Activated T-cell treated with anti-CD3 and anti-CD28 coated beads, Interleukin-2, amount 50 U/mL, for 4 hours (primary cell): Measurements from ENCODE around the gene GZF1. TPM values are rescaled to one million over a fixed set of nuclear protein-coding genes. Genes with fewer than 3 reads are reported as not detected.

Source experiments
- ATAC-seq, 2 donors: fragments of 200-7000 bp; cut with Tn5 transposase; one replicate each; pipeline ENCODE4 v1.10.0; 2021
- DNase-seq: peaks from one replicate; pipeline ENCODE4 v3.0.0-alpha.2; 2020
- H3K27me3 Mint-ChIP-seq: one replicate; pipeline ENCODE4 v1.8.0; 2021; ENCODE audit warnings: low read depth, mixed read lengths
- H3K36me3 Mint-ChIP-seq: one replicate; pipeline ENCODE4 v1.8.0; 2022; ENCODE audit warnings: mixed read lengths; ENCODE audit not compliant: insufficient read depth
- H3K4me1 Mint-ChIP-seq: one replicate; pipeline ENCODE4 v1.8.0; 2021; ENCODE audit warnings: low read depth, mixed read lengths
- H3K4me3 Mint-ChIP-seq: one replicate; pipeline ENCODE4 v1.8.0; 2021; ENCODE audit warnings: mild to moderate bottlenecking, moderate library complexity, mixed read lengths
- H3K9me3 Mint-ChIP-seq: one replicate; pipeline ENCODE4 v1.8.0; 2021; ENCODE audit warnings: mixed read lengths
- total RNA-seq, 3 donors: library from RNA; stranded (reverse); gene quantifications; one replicate each; pipeline ENCODE4 v1.2.1, GENCODE V29; 2021

Gene GZF1
- total RNA-seq, 3 donors from 2014 or later = 8.5 to 10.3 (median 10.2) TPM

GRCh38 chr20:23370274-23370673 is 8.3 kb downstream of the GZF1 start:
- peaks cover 28% of the 10 kb centered on the region for H3K36me3 Mint-ChIP-seq
- no peaks in the 10 kb centered on the region for H3K9me3 Mint-ChIP-seq
- ATAC-seq (no peak), DNase-seq (no peak)
- no peak overlapping the region for H3K4me3 Mint-ChIP-seq
- H3K27me3 Mint-ChIP-seq = no peaks in the 10 kb centered on the region
- peaks cover 26% of the 10 kb centered on the region for H3K4me1 Mint-ChIP-seq

DNA sequence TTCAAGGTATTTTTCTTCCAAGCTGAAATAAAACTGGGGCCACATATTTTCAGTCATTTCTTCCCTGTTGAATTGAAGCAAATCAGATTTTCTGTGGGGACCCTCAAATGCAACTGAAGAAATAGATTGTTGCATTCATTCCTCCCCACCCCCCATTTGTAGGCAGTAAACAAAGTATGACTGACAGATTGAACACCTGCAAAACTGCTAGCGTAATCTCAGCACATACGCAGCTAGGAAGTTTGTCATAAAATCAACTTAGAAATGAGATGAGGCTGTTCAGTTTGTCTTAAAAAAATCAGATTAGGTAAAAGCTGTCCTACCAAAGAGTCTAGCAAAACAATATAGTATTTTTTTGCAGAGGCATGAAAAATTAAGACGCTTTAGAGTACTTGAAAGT is 8.9 kb downstream of the GZF1 start:
- Mint-ChIP-seq H3K4me3 (no peak overlapping the region), H3K9me3 (no peaks in the 10 kb centered on the region), H3K4me1 (peaks cover 26% of the 10 kb centered on the region), H3K36me3 (peaks cover 33% of the 10 kb centered on the region), H3K27me3 (no peaks in the 10 kb centered on the region)
- DNase-seq = no peak
- no peak for ATAC-seq

DNA sequence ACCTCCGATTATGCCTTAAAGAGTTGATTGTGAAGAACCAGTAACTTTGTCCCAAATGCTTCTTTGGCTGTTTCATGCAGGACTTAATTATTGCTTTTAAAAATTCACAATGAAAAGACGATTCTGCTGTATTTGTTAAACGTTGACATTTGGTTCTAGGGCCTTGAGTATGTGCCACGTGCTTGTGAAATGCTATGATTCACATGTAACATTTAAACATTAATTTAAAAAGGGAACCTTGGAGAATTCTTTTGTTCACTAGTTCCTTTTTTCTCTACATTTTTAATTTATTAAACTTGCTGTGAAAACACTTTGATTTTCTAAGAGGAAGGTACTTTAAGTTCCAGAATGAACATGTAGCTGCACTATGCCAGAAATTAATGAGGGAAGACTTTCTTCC is 9.5 kb downstream of the GZF1 start:
- H3K27me3 Mint-ChIP-seq = no peaks in the 10 kb centered on the region
- ATAC-seq (no peak), DNase-seq (no peak)
- H3K4me1 Mint-ChIP-seq = peaks cover 20% of the 10 kb centered on the region
- peaks cover 35% of the 10 kb centered on the region for H3K36me3 Mint-ChIP-seq
- H3K9me3 Mint-ChIP-seq = no peaks in the 10 kb centered on the region
- H3K4me3 Mint-ChIP-seq = no peak overlapping the region

DNA sequence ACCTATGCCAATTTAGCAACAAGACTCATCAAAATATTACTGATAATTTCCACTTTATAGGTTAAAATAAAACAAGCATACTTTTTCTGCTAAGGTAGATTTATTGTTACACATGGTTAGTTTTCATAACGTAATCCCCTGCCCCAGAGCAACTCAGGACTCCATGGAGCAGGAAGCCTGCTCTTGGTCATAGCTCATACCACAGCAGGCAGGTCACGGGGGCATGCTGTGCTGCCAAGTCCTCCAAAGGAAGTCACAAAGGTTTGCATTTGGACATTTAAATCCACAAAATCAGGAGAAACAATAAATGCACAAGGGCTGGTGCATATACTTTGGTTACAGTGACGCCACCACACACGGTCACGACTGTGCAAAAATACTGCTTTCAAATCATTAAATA is 12.5 kb downstream of the GZF1 start:
- DNase-seq (no peak), ATAC-seq (no peak)
- Mint-ChIP-seq H3K9me3 (no peaks in the 10 kb centered on the region), H3K4me1 (peaks cover 1% of the 10 kb centered on the region), H3K4me3 (no peak overlapping the region), H3K27me3 (no peaks in the 10 kb centered on the region), H3K36me3 (peaks cover 42% of the 10 kb centered on the region)

DNA sequence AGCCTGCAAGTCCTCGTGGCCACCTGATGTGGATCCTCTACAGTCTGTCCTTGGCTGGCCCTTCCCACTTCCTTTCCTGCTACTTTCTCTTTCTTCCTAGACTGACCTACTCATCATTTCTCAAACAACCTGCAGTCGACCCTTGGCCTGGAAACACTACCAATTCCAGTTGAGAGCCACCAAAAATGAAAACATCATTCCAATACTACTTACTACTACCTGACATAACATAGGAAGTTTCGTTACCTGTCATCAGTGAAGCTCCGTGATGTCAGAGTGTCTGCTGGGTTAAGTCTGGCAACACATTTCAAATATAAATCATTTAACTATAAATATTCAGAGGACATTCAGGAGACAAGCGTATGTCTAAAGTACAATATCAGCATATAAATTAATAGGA is 13.8 kb downstream of the GZF1 start:
- H3K27me3 Mint-ChIP-seq = no peaks in the 10 kb centered on the region
- H3K9me3 Mint-ChIP-seq = no peaks in the 10 kb centered on the region
- peaks cover 32% of the 10 kb centered on the region for H3K36me3 Mint-ChIP-seq
- DNase-seq = no peak
- peaks cover 1% of the 10 kb centered on the region for H3K4me1 Mint-ChIP-seq
- ATAC-seq = no peak
- no peak overlapping the region for H3K4me3 Mint-ChIP-seq

GRCh38 chr20:23379772-23380171 is 17.8 kb downstream of the GZF1 start:
- H3K27me3 Mint-ChIP-seq = no peaks in the 10 kb centered on the region
- no peaks in the 10 kb centered on the region for H3K9me3 Mint-ChIP-seq
- H3K4me1 Mint-ChIP-seq = peaks cover 1% of the 10 kb centered on the region
- no peak for ATAC-seq
- no peak overlapping the region for H3K4me3 Mint-ChIP-seq
- no peak for DNase-seq
- H3K36me3 Mint-ChIP-seq = peaks cover 46% of the 10 kb centered on the region

- Mint-ChIP-seq H3K27me3 (no peaks in the 10 kb centered on the region), H3K36me3 (peaks cover 42% of the 10 kb centered on the region), H3K9me3 (no peaks in the 10 kb centered on the region), H3K4me1 (peaks cover 4% of the 10 kb centered on the region), H3K4me3 (no peak overlapping the region)
- DNase-seq (no peak), ATAC-seq (no peak)
These were observed 19.9 kb downstream of the GZF1 start for GRCh38 chr20:23381876-23382275.

DNA sequence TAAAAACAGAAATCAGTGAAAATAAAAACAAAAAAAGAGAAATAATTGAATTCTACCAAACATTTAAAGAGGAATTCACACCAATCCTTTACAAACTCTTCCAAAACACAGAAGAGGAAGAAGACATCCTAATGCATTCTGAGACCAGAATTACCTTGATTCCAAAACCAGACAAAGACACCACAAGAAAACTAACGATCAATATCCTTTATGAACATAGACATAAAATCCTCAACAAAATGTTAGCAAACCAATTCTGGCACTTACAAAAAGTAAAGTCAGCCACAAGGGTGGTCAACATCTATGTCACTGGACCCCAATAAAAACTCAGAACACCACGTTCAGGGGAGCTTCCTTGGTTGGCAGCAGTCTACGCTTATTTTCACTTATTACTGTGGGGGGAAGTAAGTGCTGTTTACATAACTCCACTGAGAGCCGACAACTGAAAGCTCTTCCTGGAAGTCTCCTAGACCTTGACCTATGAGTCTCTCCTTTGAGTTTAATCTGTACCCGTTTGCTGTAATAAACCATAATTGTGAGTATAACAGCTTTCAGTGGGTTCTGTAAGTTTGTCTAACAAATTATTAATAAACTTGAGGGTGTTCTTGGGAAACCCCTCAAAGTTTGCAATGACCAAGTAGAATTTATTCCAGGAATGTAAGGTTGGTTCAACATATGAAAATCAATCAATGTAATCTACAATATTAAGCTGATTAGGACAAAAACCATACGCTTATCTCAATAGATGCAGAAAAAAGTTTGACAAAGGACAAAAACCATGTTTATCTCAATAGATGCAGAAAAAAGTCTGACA is 24.5 kb downstream of the GZF1 start:
- Mint-ChIP-seq H3K36me3 (peaks cover 49% of the 10 kb centered on the region), H3K9me3 (no peaks in the 10 kb centered on the region), H3K4me1 (peaks cover 5% of the 10 kb centered on the region), H3K27me3 (no peaks in the 10 kb centered on the region), H3K4me3 (no peak overlapping the region)
- no peak for DNase-seq
- ATAC-seq = no peak

- DNase-seq (no peak), ATAC-seq (no peak)
- H3K27me3 Mint-ChIP-seq = no peaks in the 10 kb centered on the region
- no peak overlapping the region for H3K4me3 Mint-ChIP-seq
- peaks cover 5% of the 10 kb centered on the region for H3K4me1 Mint-ChIP-seq
- peaks cover 47% of the 10 kb centered on the region for H3K36me3 Mint-ChIP-seq
- no peaks in the 10 kb centered on the region for H3K9me3 Mint-ChIP-seq
These were observed 25.1 kb downstream of the GZF1 start for GRCh38 chr20:23387118-23387443.

DNA sequence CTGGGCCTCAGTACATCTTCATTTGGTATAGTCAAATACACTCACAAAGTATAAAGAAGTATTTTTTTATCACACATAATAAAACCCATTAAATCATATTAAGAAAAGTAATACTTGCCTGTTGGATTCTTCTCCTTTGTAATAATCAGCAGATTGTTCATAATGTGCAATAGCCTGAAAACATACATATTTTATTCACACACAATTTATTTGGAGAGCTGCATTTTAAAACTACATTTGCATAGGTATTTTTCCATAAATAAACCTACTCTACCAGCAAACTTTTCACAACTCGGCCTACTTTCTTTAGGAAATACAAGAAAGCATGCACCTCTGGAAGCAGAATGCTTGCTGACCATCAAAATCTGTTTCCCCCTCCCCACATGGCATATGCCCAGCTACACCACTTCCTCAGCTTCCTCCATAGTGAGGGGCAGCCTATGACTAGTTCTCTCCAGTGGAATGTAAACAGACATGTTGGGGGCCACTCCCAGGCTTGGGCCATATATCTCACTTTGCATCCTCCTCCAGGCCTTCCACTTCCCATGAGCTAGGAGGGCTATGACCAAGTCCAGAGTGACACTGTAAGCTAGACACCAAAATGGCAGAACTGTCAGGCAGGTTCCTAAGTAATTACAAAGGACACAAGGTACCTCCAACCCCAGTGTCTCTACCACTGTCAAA is 28.3 kb downstream of the GZF1 start:
- ATAC-seq (no peak), DNase-seq (no peak)
- Mint-ChIP-seq H3K4me1 (peaks cover 5% of the 10 kb centered on the region), H3K36me3 (peaks cover 53% of the 10 kb centered on the region), H3K4me3 (no peak overlapping the region), H3K27me3 (no peaks in the 10 kb centered on the region), H3K9me3 (no peaks in the 10 kb centered on the region)

GRCh38 chr20:23391707-23392310 is 29.8 kb downstream of the GZF1 start:
- DNase-seq = no peak
- Mint-ChIP-seq H3K9me3 (no peaks in the 10 kb centered on the region), H3K4me1 (peaks cover 2% of the 10 kb centered on the region), H3K4me3 (no peak overlapping the region), H3K36me3 (peaks cover 44% of the 10 kb centered on the region), H3K27me3 (no peaks in the 10 kb centered on the region)
- ATAC-seq = no peak

DNA sequence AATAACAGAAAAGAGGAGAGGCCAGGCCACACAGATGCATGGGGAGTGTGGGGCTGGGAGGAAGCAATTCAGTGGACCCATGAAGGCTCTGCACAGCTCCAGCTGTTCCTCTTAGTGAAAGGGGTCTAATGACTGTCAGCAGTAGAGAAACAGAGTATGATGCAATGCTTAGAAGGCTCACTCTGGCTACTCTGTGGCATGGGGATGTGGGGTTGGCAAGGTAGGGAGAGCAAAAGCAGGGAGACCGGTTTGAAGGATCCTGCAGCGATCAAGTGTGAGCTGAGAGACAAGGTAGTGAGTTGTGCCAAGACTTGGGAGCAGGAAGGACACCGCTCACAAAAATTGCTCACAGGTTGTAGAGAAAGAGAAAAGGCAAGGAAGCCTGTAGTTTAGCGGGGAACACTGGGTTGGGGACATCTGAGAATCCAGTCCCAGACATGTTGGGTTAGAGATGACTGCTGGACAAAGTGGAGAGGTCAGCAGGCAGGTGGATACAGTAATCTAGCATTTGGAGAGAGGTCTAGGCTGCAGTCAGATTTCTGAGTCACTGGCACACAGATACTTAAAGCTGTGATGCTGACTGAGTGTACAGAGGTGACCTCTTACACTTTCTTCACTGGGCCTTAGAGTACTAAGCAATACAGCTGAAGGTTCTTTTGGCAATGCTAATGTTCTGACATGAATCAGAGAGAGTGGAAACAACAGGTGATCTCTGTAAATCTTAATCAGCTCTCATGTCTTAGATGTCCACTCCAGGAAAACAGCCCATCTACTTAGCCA is 32.2 kb downstream of the GZF1 start:
- DNase-seq (no peak), ATAC-seq (no peak)
- Mint-ChIP-seq H3K4me3 (no peak overlapping the region), H3K27me3 (no peaks in the 10 kb centered on the region), H3K4me1 (peaks cover 10% of the 10 kb centered on the region), H3K36me3 (peaks cover 30% of the 10 kb centered on the region), H3K9me3 (no peaks in the 10 kb centered on the region)

DNA sequence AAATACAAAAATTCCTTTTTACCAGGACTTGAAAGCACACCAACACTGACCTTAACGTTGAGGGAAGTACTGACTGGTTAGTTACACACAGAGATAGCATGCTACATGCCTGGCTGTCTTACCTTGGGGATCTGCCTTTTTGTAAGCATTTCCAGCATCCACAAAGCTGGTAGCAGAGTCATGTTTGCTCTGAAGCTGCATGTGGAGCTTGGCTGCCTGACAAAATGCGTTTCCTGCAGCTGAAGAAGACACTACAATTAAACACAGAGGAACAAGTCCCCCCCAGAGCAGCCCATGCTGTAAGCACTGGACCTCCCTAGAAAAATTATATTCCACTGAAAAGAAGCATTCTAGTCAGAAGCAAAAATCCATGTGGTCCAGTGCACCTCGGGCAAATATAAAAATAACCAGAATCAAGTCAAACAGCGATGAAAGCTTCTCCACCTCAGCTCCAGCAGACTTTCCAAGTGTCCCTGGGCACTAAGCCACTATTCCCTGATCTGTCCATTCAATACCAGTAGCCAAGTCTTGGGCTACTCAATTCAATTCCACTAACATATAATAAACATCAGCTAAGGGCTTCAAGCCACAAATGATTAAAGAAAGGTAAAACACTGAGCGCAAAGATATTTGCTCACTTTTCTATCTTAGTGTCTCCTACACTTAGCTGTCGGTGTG is 35.1 kb downstream of the GZF1 start:
- Mint-ChIP-seq H3K36me3 (peaks cover 28% of the 10 kb centered on the region), H3K4me3 (no peak overlapping the region), H3K27me3 (no peaks in the 10 kb centered on the region), H3K4me1 (peaks cover 26% of the 10 kb centered on the region), H3K9me3 (no peaks in the 10 kb centered on the region)
- DNase-seq = no peak
- ATAC-seq = no peak

DNA sequence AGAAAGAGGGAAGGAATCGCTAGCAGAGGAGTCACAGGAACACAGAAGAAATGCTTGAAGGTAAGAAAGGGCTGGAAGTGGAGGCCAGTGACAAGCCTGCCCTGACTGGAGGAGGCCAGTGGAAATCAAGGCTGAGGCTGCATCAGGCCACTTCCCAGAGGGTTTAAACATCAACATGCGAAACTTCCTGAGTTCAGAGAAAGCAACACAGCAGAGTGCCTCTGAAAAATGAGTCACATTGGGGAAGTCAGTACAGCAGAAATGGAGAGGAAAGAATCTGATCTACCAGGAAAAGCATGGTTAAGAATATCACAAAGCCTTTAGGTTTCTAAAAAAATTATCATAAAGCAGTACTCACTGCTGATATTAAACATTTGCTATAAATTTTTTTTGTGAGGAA is 36.0 kb downstream of the GZF1 start:
- ATAC-seq = no peak
- Mint-ChIP-seq H3K36me3 (peaks cover 27% of the 10 kb centered on the region), H3K27me3 (no peaks in the 10 kb centered on the region), H3K4me1 (peaks cover 26% of the 10 kb centered on the region), H3K9me3 (no peaks in the 10 kb centered on the region), H3K4me3 (no peak overlapping the region)
- DNase-seq = no peak
